Measurements from ENCODE around the gene SEMA5B. TPM values are rescaled to one million over a fixed set of nuclear protein-coding genes. Genes with fewer than 3 reads are reported as not detected.

SEMA5B gene
- total and polyA plus RNA-seq, 4 donors = 0.20 to 1.1 (median 0.23) TPM

DNA sequence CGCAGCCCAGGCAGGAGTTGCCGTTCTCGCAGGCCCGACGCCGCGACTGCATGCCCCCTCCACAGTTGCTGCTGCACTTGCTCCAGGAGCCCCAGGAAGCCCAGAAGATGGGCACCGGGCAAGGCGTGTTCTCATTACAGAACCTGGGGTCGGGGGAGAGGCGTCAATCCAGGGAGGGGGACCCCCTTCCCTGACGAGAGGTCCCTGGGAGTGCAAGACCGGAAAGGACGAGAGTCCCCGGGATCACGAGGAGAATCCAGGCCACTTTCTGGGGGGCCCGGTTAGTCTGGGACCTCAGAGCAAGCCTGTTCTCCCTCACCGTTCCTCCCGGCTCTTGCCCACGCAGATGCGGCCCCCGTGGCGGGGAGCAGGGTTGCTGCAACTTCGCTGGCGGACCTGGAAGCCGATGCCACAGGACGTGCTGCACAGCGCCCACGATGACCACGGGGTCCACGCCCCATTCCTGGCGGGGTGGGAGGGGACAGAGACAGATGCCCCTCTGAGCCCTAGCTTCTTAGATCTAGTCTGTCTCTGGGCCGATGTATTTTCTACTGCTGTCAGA, 113.9 kb downstream of the SEMA5B start:
- H3K4me1 ChIP-seq (ENCODE audit: control insufficient read depth in 4 of 4, insufficient read depth in 4 of 4, low read length in 3 of 4) = no peaks in the 10 kb centered on the region
- no peak overlapping the region for H3K9ac ChIP-seq (ENCODE audit: low read depth in 1 of 2, low read length in 2 of 2)
- no peaks in the 10 kb centered on the region for H3K9me3 ChIP-seq (ENCODE audit: control insufficient read depth in 4 of 4, low read length in 3 of 4)
- 80% methylated on average over 33 of the region's 33 CpGs for WGBS
- no peak for DNase-seq (ENCODE audit: low spot score)
- no peak overlapping the region for H3K4me3 ChIP-seq (ENCODE audit: low read depth in 1 of 3, low read length in 3 of 3)
- TF ChIP-seq FOXA2 (IDR thresholded peaks at IDR 0.05) (no peak), TAF1 (conservative IDR thresholded peaks at IDR 0.05) (no peak), RXRA (IDR thresholded peaks at IDR 0.05) (no peak), HNF4G (IDR thresholded peaks at IDR 0.05) (no peak), YY1 (IDR thresholded peaks at IDR 0.05) (no peak), HNF4A (conservative IDR thresholded peaks at IDR 0.05) (no peak), RAD21 (IDR thresholded peaks at IDR 0.05) (no peak), JUND (IDR thresholded peaks at IDR 0.05) (no peak), NR2F2 (IDR thresholded peaks at IDR 0.05) (no peak), EGR1 (IDR thresholded peaks at IDR 0.05; ENCODE audit: low read depth in 2 of 2) (no peak), SP1 (IDR thresholded peaks at IDR 0.05) (no peak)
- TF ChIP-seq, protein P1, sequence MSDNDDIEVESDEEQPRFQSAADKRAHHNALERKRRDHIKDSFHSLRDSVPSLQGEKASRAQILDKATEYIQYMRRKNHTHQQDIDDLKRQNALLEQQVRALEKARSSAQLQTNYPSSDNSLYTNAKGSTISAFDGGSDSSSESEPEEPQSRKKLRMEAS (IDR thresholded peaks at IDR 0.05) = no peak
- TF ChIP-seq, protein P2, sequence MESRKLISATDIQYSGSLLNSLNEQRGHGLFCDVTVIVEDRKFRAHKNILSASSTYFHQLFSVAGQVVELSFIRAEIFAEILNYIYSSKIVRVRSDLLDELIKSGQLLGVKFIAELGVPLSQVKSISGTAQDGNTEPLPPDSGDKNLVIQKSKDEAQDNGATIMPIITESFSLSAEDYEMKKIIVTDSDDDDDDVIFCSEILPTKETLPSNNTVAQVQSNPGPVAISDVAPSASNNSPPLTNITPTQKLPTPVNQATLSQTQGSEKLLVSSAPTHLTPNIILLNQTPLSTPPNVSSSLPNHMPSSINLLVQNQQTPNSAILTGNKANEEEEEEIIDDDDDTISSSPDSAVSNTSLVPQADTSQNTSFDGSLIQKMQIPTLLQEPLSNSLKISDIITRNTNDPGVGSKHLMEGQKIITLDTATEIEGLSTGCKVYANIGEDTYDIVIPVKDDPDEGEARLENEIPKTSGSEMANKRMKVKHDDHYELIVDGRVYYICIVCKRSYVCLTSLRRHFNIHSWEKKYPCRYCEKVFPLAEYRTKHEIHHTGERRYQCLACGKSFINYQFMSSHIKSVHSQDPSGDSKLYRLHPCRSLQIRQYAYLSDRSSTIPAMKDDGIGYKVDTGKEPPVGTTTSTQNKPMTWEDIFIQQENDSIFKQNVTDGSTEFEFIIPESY (IDR thresholded peaks at IDR 0.05) = no peak
- TF ChIP-seq, protein P3, sequence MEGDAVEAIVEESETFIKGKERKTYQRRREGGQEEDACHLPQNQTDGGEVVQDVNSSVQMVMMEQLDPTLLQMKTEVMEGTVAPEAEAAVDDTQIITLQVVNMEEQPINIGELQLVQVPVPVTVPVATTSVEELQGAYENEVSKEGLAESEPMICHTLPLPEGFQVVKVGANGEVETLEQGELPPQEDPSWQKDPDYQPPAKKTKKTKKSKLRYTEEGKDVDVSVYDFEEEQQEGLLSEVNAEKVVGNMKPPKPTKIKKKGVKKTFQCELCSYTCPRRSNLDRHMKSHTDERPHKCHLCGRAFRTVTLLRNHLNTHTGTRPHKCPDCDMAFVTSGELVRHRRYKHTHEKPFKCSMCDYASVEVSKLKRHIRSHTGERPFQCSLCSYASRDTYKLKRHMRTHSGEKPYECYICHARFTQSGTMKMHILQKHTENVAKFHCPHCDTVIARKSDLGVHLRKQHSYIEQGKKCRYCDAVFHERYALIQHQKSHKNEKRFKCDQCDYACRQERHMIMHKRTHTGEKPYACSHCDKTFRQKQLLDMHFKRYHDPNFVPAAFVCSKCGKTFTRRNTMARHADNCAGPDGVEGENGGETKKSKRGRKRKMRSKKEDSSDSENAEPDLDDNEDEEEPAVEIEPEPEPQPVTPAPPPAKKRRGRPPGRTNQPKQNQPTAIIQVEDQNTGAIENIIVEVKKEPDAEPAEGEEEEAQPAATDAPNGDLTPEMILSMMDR (IDR thresholded peaks at IDR 0.05; ENCODE audit: low read depth, low read length, missing input control) = no peak
- TF ChIP-seq, protein P4, sequence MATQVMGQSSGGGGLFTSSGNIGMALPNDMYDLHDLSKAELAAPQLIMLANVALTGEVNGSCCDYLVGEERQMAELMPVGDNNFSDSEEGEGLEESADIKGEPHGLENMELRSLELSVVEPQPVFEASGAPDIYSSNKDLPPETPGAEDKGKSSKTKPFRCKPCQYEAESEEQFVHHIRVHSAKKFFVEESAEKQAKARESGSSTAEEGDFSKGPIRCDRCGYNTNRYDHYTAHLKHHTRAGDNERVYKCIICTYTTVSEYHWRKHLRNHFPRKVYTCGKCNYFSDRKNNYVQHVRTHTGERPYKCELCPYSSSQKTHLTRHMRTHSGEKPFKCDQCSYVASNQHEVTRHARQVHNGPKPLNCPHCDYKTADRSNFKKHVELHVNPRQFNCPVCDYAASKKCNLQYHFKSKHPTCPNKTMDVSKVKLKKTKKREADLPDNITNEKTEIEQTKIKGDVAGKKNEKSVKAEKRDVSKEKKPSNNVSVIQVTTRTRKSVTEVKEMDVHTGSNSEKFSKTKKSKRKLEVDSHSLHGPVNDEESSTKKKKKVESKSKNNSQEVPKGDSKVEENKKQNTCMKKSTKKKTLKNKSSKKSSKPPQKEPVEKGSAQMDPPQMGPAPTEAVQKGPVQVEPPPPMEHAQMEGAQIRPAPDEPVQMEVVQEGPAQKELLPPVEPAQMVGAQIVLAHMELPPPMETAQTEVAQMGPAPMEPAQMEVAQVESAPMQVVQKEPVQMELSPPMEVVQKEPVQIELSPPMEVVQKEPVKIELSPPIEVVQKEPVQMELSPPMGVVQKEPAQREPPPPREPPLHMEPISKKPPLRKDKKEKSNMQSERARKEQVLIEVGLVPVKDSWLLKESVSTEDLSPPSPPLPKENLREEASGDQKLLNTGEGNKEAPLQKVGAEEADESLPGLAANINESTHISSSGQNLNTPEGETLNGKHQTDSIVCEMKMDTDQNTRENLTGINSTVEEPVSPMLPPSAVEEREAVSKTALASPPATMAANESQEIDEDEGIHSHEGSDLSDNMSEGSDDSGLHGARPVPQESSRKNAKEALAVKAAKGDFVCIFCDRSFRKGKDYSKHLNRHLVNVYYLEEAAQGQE (IDR thresholded peaks at IDR 0.05) = no peak
- TF ChIP-seq, protein P5, sequence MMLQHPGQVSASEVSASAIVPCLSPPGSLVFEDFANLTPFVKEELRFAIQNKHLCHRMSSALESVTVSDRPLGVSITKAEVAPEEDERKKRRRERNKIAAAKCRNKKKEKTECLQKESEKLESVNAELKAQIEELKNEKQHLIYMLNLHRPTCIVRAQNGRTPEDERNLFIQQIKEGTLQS (IDR thresholded peaks at IDR 0.05) = no peak
- peaks cover 0 to 7% (median 0%) of the 10 kb centered on the region in 4 donors for H3K27me3 ChIP-seq (ENCODE audit: control insufficient read depth in 4 of 4, insufficient read depth in 4 of 4, low read length in 3 of 4)
- no peak overlapping the region for H3K27ac ChIP-seq (ENCODE audit: low read depth in 1 of 2, low read length in 2 of 2)
- no peaks in the 10 kb centered on the region for H3K36me3 ChIP-seq (ENCODE audit: control insufficient read depth in 4 of 4, insufficient read depth in 3 of 4, low read depth in 1 of 4, low read length in 3 of 4)

Data from liver (tissue), 9 donors.